Umbilical cord (tissue), 2 donors: Measurements from ENCODE around the gene PBX1. TPM values are rescaled to one million over a fixed set of nuclear protein-coding genes. Genes with fewer than 3 reads are reported as not detected.

Experiments
- DNase-seq: peaks from one replicate; pipeline ENCODE4 v3.0.0-alpha.2; 2015; ENCODE audit warnings: low spot score
- total RNA-seq: library from RNA; depleted of rRNA; stranded (reverse); fragments of >200 nt; gene quantifications from one replicate; pipeline ENCODE4 v1.2.3, GENCODE V29; 2014; ENCODE audit warnings: low replicate concordance; ENCODE audit not compliant: insufficient read depth

Gene PBX1
- total RNA-seq, 1 donor from 2014 or later: 119 TPM

DNA sequence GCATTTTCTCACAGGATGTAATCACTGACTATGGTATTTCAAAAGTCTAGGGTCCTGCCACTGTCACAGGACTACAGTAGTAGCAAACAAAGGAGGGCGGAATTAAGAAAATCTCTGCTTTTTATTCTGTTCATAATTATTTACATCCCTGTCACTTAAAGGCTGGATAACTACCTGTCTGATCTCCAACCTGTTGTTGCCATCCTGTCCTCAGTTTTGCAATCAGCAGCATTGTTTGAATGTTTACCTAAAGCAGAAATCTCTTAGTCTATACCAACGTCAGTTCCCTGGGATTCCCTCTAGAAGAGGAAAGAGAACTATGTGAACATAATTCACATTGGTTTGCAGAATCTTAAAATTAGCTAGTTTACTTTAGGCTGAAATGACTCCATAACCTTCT is 218.5 kb downstream of the PBX1 start:
- no peak for DNase-seq

DNA sequence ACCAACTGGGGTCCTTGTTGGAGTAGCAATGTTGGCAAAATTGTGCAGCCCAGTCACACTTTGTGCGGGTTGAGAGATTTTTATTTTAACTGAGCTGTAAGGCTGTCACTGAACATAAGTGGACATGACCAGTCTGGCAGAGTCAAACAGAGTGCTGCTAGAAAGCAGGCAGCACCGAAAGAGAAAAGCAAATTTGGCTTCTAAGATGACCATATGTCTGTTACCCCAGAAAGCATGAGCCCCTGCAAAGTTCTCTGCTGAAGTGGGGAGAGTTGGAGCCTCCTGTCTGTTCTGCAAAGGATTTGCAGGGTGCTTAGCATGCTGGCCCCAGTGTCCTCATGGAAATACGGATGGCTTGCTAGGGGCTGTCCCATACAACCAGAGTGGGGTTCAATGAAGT is 220.4 kb downstream of the PBX1 start:
- DNase-seq: no peak

GRCh38 chr1:164780111-164780812 is 221.3 kb downstream of the PBX1 start:
- no peak for DNase-seq

DNA sequence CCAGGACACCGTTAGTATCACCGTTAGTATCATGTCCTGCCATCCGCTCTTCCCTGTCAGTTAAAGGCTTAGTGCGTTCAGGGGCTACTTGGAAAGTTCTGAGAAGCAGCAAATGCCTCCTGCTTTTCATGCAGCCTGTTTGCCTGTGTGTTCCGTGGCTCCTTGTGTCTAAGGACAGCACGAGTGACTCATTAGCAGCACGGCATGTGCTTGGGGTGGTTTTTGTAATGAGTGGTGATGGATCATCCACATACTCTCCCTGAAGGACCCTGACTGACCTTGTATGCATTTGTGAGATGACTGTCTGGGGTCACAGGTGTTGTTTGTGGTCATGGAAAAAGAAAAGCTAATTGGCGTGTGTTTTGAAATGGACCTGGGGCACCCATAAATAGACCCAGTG is 221.9 kb downstream of the PBX1 start:
- DNase-seq: peak; percentile 34

DNA sequence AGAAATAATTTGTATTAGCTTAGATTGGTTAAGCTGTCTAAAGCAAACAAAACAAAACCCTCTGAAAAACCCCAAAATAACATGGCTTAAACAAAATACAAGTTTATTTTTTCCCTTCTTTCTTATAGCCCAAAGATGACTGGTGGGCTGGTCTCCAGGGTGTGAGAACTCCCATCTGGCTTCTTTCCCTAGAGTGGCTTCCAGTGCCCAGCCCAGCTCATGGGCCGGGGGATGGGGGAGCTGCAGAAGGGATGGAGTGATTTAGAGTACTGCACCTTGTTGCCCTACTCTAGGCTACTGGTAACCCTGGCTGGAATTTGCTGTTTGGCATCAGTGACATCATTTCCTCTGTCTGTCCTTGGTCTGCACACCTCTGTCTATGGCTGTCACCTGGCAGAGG is 223.0 kb downstream of the PBX1 start:
- DNase-seq: no peak

- no peak for DNase-seq
These were observed 225.0 kb downstream of the PBX1 start for GRCh38 chr1:164783778-164784555.

DNA sequence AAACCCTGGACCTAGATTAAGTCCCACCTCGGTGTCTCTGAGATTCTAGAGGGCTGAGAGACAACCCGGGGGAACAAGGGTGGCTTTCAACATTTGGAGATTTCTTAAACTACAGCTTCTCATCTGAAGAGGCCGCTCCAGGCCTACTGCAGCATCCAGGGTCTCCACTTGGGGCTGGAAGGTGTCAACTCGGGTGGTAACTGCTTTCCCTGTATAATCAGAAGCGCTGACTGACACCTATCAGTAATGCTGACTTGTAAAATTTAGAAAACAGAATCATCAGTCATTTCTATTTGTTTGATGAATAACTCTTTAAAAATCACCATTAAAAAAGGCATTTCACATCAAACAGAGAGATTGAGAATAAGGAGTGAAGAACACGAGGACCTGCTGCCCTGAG is 226.0 kb downstream of the PBX1 start:
- DNase-seq: no peak

GRCh38 chr1:164785841-164786534 is 227.0 kb downstream of the PBX1 start:
- no peak for DNase-seq

DNA sequence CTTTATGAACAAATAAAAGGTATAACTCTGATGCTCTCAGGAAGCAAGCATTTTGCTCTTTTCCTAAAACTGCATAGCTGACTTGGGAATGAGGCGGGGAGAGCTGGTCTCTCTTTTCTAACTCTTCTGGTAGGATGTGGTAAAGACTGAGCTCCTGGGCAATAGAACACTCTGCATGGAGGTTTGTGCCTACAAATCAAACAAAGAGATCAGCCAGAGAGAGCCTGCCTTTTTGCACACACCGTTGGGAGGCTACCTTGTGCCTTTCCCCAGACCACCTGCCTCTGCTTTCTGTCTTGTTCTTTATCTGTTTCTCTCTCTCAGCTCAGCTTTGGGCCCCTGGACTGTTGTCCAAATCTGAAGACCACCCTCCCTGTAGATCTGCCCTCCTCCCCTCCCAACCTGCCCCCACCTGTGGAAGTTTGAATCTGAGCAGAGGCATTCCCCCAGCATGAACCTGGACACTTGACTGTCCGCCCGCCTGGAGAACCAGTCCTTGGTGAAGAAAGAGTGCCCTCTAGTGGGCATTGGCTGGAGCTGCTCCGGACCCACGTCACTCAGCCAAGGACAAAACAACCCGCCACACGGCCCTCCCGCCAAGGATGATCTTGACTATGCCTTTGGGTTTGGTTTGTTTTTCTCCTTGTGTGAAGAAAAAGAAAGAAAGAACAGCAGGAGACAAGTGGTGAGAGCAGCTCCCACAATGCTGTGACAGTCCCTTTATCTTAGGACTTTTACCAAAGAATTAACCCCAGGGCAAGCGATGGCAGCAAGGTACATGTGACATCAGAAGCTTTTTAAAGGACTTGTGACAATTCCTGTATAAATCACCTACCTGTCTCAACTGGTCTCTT is 228.2 kb downstream of the PBX1 start:
- peak; percentile 91 for DNase-seq

- DNase-seq: peak; percentile 48
These were observed 228.8 kb downstream of the PBX1 start for GRCh38 chr1:164787834-164788231.

- no peak for DNase-seq
These were observed 231.1 kb downstream of the PBX1 start for GRCh38 chr1:164790081-164790480.

DNA sequence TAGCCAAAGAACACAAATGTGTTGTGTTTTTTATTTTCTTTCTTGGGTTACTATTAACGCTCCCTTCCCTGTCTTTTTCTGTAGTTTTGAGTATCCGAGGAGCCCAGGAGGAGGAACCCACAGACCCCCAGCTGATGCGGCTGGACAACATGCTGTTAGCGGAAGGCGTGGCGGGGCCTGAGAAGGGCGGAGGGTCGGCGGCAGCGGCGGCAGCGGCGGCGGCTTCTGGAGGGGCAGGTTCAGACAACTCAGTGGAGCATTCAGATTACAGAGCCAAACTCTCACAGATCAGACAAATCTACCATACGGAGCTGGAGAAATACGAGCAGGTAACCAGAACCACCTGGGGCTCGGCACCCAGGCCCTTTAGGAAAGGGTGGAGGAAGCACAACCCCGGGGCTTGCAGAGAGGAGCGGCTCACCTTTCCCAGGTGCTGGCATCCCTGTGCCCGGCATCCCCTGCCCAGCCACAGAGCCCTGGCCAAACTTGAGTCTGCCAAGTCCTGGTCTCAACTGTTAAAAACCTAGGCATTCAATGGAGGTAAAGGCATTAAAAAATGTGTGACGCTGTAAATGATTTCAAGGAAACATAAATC is 233.5 kb downstream of the PBX1 start:
- no peak for DNase-seq

GRCh38 chr1:164794356-164794755 is 235.4 kb downstream of the PBX1 start:
- DNase-seq: peak; percentile 67

DNA sequence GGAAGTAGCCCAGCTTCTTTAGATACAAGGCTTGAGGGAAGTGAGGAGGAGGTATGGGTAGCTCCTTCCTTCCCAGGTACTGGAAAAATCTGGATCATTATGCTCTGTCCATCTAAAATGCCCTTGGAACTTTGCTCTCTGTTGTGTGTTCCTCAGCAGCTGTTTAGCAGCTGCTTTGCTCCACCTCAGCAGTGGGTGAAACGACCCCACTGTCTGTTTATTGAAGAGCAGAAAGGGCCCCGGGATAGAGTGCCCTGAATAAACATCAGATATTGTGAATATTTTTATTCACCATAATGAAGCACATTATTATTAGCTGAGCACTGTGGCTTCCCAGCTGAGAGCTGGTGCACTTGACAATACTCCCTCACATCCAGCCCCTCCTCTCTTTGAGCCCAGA is 237.9 kb downstream of the PBX1 start:
- DNase-seq: no peak

DNA sequence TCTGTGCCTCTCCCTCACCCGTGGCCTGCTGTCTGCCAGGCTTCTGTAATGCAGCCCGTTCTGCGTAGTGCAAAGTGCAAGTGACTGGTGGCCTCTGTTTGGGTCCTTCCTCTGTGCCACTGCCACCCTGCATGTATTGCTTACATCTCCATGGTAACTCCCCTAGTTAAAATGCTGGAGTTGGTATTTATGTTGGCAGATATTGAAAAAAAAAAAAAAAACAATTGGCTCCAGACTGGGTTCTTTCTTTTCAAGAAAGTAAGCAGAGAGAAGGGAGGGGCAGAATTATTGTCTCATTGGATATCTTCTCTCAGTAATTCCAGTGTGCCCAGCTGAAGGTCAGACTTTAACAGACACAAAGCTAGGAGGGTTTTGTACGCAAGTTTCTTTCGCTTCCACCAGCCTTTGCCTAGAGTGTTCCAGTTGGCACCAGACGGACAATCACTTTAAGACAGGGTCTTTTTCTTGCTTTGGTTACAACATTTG is 242.3 kb downstream of the PBX1 start:
- no peak for DNase-seq

DNA sequence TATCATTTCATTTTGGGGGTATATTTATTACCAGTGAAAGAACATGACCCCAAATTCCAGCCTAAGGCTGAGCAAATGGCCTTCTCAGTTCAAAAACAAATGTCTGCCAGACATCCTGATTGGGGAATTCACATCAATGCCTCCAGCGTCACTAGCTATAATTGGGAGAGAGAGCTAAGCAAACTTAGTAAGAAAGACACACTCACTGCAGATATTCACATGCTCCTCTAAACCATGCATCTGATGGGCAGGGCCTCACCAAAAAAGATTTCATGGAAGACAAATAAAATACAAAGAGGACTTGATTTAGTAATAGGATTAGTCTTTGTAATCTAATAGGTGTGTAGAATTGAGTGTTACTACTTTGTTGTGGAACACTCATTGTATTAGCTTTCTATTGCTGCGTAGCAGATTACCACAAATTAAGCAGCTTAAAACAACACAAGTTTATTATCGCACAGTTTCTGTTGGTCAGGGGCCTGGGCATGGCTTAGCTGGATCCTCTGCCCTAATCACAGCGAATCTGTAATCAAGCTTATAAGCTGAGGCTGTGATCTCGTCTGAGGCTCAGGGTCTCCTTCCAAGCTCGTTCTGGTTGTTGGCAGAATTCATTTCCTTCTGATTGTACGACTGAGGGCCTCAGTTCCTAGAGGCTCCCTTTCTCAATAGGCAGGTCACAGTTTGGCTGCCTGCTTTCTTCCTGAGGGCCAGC is 243.0 kb downstream of the PBX1 start:
- peak; percentile 35 for DNase-seq

GRCh38 chr1:164802529-164803282 is 243.7 kb downstream of the PBX1 start:
- DNase-seq: no peak

GRCh38 chr1:164803366-164803765 is 244.4 kb downstream of the PBX1 start:
- no peak for DNase-seq

- DNase-seq: no peak
These were observed 245.4 kb downstream of the PBX1 start for GRCh38 chr1:164804366-164804765.

DNA sequence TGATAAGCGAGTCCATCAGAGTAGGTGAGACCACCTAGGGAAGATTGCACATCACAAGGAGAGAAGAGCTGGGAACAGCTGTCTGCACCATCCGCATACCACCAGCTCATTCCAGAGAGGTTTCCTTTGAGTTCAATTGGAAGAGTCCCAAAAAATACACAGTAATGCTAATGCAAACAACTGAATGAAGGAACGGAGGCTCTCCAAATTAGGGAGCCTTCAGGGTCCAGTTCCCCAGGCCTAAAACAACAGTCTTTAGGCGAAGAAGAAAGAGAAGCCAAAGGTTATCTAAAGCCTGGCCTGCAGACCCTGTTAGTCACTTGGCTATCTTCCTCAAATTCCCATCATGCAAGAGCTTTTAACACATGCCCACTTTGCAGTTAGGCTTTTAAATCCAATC is 246.4 kb downstream of the PBX1 start:
- DNase-seq: peak; percentile 38
